UCSD-AML1 (cell line): ENCODE results near the gene UBP1.
"Not testable (repeated sequence)": the region's sequence is repeated elsewhere in the genome, so short reads cannot be mapped to it uniquely, and the experiment has no call there.

Source experiments
- DNase-seq: peaks from one replicate; lab custom pipeline; 2025; ENCODE audit not compliant: unreplicated experiment; lab: John Stamatoyannopoulos, UW

UBP1 gene

GRCh38 chr3:33440328-33441224 lies at the start of gene UBP1:
TSS of gene UBP1 (minus strand) at chr3:33440405. CDS start at chr3:33439848, 557 bp downstream.
- peak; percentile 100 for DNase-seq

DNA sequence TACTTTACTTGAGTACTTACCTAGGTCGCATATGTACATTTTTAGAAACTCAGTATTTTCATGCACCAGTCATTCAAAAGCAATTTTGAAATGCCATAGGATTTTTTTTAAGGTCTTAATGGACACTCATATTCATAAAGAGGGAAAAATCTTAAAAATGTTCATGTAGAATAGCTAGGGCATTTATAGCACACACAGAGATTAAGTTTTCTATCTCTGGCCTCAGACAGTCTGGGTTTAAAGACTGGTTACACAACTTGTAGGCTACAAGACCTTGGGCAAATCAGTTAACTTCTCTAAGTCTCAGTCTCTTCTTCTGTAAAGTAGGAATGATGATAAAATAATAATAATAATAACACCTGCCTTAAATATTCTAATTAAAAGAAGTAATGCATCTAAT lies 48.5 kb upstream of the UBP1 start:
- DNase-seq, result no peak

GRCh38 chr3:33488246-33488645 lies 48.0 kb upstream of the UBP1 start:
- DNase-seq, result no peak

- no peak for DNase-seq
Observed at GRCh38 chr3:33482111-33482521, 41.9 kb upstream of the UBP1 start.

DNA sequence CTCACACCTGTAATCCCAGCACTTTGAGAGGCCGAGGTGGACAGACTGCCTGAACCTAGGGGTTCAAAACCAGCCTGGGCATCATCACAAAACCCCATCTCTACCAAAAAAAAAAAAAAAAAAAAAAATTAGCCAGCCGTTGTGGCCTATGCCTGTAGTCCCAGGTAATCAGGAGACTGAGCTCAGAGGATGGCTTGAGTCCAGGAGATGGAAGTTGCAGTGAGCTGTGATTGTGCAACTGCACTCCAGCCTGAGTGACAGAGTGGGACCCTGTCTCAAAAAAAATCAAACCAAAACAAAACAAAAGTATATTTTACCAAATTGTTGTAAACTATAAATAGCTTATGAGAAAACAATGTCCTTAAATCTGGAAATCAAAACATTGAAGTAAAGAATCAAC lies 34.7 kb upstream of the UBP1 start:
- no peak for DNase-seq

DNA sequence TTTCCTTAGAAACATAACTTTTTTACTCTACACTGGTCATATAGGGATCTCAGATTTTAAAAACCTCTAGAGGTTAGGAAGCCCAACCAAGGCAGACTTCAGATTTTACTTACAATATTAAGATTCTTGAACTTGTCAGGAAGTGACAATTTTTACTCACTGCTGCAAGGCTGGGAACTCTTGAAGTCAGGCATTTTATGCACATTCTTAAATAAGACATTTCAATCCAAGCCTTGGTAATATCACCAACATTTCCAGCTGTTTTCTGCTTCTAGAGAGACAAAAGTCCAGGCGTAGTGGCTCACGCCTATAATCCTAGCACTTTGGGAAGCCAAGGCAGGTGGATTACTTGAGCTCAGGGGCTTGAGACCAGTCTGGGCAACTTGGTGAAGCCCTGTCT lies 33.6 kb upstream of the UBP1 start:
- no peak for DNase-seq

GRCh38 chr3:33467786-33468185 lies 27.6 kb upstream of the UBP1 start:
- no peak for DNase-seq

GRCh38 chr3:33461097-33461496 lies 20.9 kb upstream of the UBP1 start:
- DNase-seq, result no peak

DNA sequence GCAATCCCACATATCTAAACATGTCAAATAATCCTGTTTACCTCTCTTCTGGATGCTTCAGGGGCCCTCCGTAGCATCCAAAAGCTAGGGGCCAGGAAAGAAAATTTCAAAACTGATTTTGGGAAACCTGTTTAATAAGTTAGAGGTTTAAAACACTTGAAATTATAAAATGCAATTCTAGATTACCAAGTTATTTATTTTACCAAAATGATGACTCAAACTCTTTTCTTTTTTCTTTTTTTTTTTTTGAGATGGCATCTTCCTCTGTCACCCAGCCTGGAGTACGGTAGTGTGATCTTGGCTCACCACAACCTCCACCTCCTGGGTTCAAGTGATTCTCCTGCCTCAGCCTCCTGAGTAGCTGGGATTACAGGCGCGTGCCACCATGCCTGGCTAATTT lies 19.4 kb upstream of the UBP1 start:
- DNase-seq, result not testable (repeated sequence)

- DNase-seq, result no peak
Observed at GRCh38 chr3:33458446-33458845, 18.2 kb upstream of the UBP1 start.

DNA sequence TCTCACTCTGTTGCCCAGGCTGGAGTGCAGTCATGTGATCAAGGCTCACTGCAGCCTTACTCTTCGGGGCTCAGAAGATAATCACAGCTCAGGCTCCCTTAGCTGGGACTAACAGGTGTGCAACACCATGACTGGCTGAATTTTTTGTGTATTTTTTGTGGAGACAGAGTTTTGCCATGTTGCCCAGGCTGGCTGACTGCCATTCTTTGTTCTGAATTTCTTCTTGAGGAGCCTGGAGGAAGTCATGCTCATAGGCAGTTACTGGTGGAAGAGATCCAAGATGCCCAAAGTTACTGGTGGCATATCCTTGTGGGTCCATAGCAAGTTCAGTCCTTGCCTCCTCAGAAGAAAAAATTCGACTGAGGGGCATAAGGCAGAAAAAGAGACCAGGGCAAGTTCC lies 16.6 kb upstream of the UBP1 start:
- no peak for DNase-seq

GRCh38 chr3:33453331-33453761 lies 13.1 kb upstream of the UBP1 start:
- DNase-seq, result no peak

GRCh38 chr3:33451994-33452393 lies 11.8 kb upstream of the UBP1 start:
- not testable (repeated sequence) for DNase-seq

DNA sequence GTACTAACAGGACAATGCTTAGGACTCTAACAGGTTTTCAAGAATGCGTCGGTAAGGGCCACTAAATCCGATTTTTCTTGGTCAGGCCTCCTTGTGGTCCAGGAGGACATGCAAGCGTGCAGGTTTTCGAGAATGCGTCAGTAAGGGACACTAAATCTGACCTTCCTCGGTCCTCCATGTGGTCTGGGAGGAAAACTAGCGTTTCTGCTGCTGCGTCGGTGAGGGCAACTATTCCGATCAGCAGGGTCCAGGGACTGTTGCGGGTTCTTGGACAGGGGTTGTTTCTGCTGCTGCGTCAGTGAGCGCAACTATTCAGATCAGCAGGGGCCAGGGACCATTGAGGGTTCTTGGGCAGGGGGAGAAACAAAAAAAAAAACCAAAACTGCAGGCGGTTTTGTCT lies 7.8 kb upstream of the UBP1 start:
- DNase-seq, result no peak

DNA sequence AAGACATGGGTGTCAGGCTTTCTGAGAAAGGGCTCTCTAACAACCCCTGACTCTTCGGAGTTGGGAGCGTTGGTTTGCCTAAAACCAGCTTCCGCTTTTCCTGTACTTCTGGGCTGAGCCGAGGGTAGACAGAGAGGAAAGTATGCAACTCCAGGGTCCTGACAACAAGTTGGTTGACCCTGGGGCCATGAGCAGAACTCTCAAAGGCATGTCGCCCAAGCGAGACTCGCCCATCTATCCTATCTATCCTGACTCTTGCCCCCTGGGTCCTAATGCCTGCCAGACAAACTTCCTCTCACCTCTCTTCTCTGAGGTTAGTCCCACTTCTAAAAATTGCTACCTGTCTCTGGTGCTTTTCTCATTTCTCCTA lies 7.0 kb upstream of the UBP1 start:
- DNase-seq, result peak; percentile 38

GRCh38 chr3:33442190-33442589 lies 2.0 kb upstream of the UBP1 start:
- DNase-seq, result no peak

- DNase-seq, result no peak
Observed at GRCh38 chr3:33441225-33441976, 1.2 kb upstream of the UBP1 start.

- DNase-seq, result peak; percentile 66
Observed at GRCh38 chr3:33439546-33440327, 468 bp downstream of the UBP1 start.

GRCh38 chr3:33438881-33439545 lies 1.2 kb downstream of the UBP1 start:
- no peak for DNase-seq

GRCh38 chr3:33438284-33438668 lies 1.9 kb downstream of the UBP1 start:
- DNase-seq, result no peak
